K562 (cell line): ENCODE measurements around the gene CDHR2. TPM values are rescaled to one million over a fixed set of nuclear protein-coding genes. Genes with fewer than 3 reads are reported as not detected.

Source experiments
- ATAC-seq: fragments of 200-7000 bp; cut with Tn5 transposase; 3 replicates; pipeline ENCODE4 v1.9.1; 2020; ENCODE audit warnings: moderate library complexity
- BruUV-seq: library from RNA; stranded (reverse); fragments of 400-500 nt; replicated peaks from 2 replicates; lab custom pipeline; 2021; lab: Mats Ljungman, UMichigan
- CTCF ChIA-PET: fragments of 300-600 bp; formaldehyde crosslinking; extraction: SDS; loops from one replicate; lab custom pipeline; 2021; ENCODE audit warnings: low intra/inter-chr PET ratio; lab: Yijun Ruan, JAX
- POLR2A ChIA-PET: fragments of 300-600, 350-650 bp; sonication (Branson Sonifier 250); formaldehyde crosslinking; extraction: SDS; loops from one replicate; lab custom pipeline; 2021; ENCODE audit warnings: antibody characterized with exemption, inconsistent platforms; lab: Yijun Ruan, JAX
- DNase-seq, 4 experiments: peaks; one replicate each; pipeline versions ENCODE4 v3.0.0 to v3.0.0-alpha.2; 2011 to 2018; ENCODE audit warnings: low spot score in 3 of 4, mixed read lengths in 3 of 4; ENCODE audit errors: extremely low read depth in 1 of 4
- FAIRE-seq: peaks from 2 replicates; lab custom pipeline; 2011; peaks lifted over from hg19 to GRCh38; lab: Jason Lieb, UNC
- H2AFZ ChIP-seq: 2 replicates; pipeline ENCODE4 v1.6.0; 2011; ENCODE audit warnings: low read depth, low read length, control low read depth, inconsistent platforms
- H3K27ac ChIP-seq: fragments of 200-600 bp; 3 replicates; pipeline ENCODE4 v1.8.0; 2011; ENCODE audit warnings: low read depth, mild to moderate bottlenecking, control low read depth, inconsistent platforms, low read length, moderate library complexity, mixed read lengths; ENCODE audit errors: extremely low read depth
- H3K27me3 ChIP-seq, 2 experiments: fragments of 300-600 bp in 1 of 2; 2 replicates in 1 of 2; 3 replicates in 1 of 2; pipeline versions ENCODE4 v1.6.0 to v1.8.0; 2011; ENCODE audit warnings: inconsistent platforms in 2 of 2, low read length in 2 of 2, mild to moderate bottlenecking in 1 of 2, mixed read lengths in 1 of 2, moderate library complexity in 1 of 2; ENCODE audit not compliant: control insufficient read depth in 2 of 2, insufficient read depth in 2 of 2
- H3K36me3 ChIP-seq: fragments of 300-600 bp; 3 replicates; pipeline ENCODE4 v1.8.0; 2011; ENCODE audit warnings: mild to moderate bottlenecking, low read length, inconsistent platforms; ENCODE audit not compliant: control insufficient read depth, insufficient read depth
- H3K4me1 ChIP-seq, 2 experiments: fragments of 200-600 bp in 1 of 2; replicated peaks in 1 of 2; 2 replicates in 1 of 2; 3 replicates in 1 of 2; pipeline versions ENCODE4 v1.5.1 to v1.8.0; 2011; ENCODE audit warnings: inconsistent platforms in 2 of 2, low read length in 2 of 2, mild to moderate bottlenecking in 1 of 2, mixed read lengths in 1 of 2, moderate library complexity in 1 of 2; ENCODE audit not compliant: control insufficient read depth in 2 of 2, insufficient read depth in 2 of 2
- H3K4me2 ChIP-seq: 2 replicates; pipeline ENCODE4 v1.6.1; 2011; ENCODE audit warnings: low read length, control low read depth, inconsistent platforms, mixed read lengths; ENCODE audit not compliant: insufficient read depth
- H3K4me3 ChIP-seq: fragments of 200-600 bp; sonication (generic), shearing (Covaris generic); 2 replicates; pipeline ENCODE4 v1.5.1; 2016; ENCODE audit warnings: control low read depth, inconsistent platforms
- H3K79me2 ChIP-seq: fragments of 200-600 bp; 3 replicates; pipeline ENCODE4 v1.8.0; 2011; ENCODE audit warnings: low read length, inconsistent platforms; ENCODE audit not compliant: control insufficient read depth, insufficient read depth
- H3K9ac ChIP-seq, 2 experiments: 2 replicates each; pipeline versions ENCODE4 v1.6.0 to v1.6.1; 2011; ENCODE audit warnings: low read depth in 2 of 2, low read length in 2 of 2, control low read depth in 1 of 2, inconsistent platforms in 1 of 2, mild to moderate bottlenecking in 1 of 2, mixed read lengths in 1 of 2; ENCODE audit not compliant: insufficient read depth in 1 of 2
- H3K9me1 ChIP-seq: one replicate; pipeline ENCODE4 v1.6.0; 2011; ENCODE audit warnings: inconsistent platforms, mild to moderate bottlenecking, low read length, moderate library complexity; ENCODE audit not compliant: control insufficient read depth, insufficient read depth
- H3K9me3 ChIP-seq: replicated peaks from 2 replicates; pipeline ENCODE4 v1.5.1; 2011; ENCODE audit warnings: low read depth, low read length, inconsistent platforms; ENCODE audit not compliant: control insufficient read depth, insufficient read depth
- H4K20me1 ChIP-seq: replicated peaks from 2 replicates; pipeline ENCODE4 v1.6.1; 2011; ENCODE audit warnings: low read length, inconsistent platforms, mixed read lengths; ENCODE audit not compliant: control insufficient read depth, insufficient read depth
- ATF3 ChIP-seq, 2 experiments: fragments of 450-650 bp in 1 of 2; sonication (generic) in 1 of 2; formaldehyde crosslinking in 1 of 2; IDR thresholded peaks in 1 of 2; conservative IDR thresholded peaks in 1 of 2; 2 replicates each; pipeline versions ENCODE4 v1.6.1 to v1.8.1; 2016 to 2023; ENCODE audit warnings: mild to moderate bottlenecking in 2 of 2, moderate library complexity in 2 of 2, inconsistent platforms in 1 of 2, missing genetic modification reagents in 1 of 2
- BCOR ChIP-seq: fragments of 450-650 bp; IDR thresholded peaks from 2 replicates; pipeline ENCODE4 v1.6.1; 2016
- ESRRA ChIP-seq: fragments of 450-650 bp; IDR thresholded peaks from 2 replicates; pipeline ENCODE4 v1.6.1; 2014; ENCODE audit warnings: low read depth, mild to moderate bottlenecking, moderate library complexity, borderline replicate concordance
- NEUROD1 ChIP-seq: fragments of 150-350 bp; IDR thresholded peaks from 2 replicates; pipeline ENCODE4 v1.6.1; 2014; ENCODE audit warnings: borderline replicate concordance, low read length, low read depth; ENCODE audit not compliant: partially characterized antibody
- NR2C1 ChIP-seq, 2 experiments: fragments of 450-650 bp; IDR thresholded peaks; 2 replicates each; pipeline ENCODE4 v1.6.1; 2017; ENCODE audit warnings: mild to moderate bottlenecking in 2 of 2, antibody characterized with exemption in 1 of 2, inconsistent platforms in 1 of 2, missing compliant biosample characterization in 1 of 2, missing genetic modification characterization in 1 of 2
- PRMT5 ChIP-seq: sonication (generic); formaldehyde crosslinking; IDR thresholded peaks from 2 replicates; pipeline ENCODE4 v1.5.0; 2020; ENCODE audit warnings: missing genetic modification reagents
- RBM25 ChIP-seq: fragments of 200-400 bp; formaldehyde crosslinking; IDR thresholded peaks from 2 replicates; pipeline ENCODE4 v1.6.1; 2018; ENCODE audit warnings: low read length, low read depth, moderate library complexity; ENCODE audit not compliant: severe bottlenecking
- WGBS: fragments of 100-300 bp; shearing (Covaris generic); methylation state at CpG from one replicate; pipeline ENCODE4 v1.1.6; 2016; ENCODE audit warnings: low coverage, mixed read lengths; ENCODE audit not compliant: insufficient coverage; ENCODE audit errors: missing lambda C conversion rate; 5-methylcytosine and 5-hydroxymethylcytosine counted together
- in situ Hi-C: fragments of 300-500 bp; cut with MboI; formaldehyde crosslinking; loops from 4 replicates; pipeline ENCODE4 v1.15.0; 2018; ENCODE audit warnings: inconsistent platforms, mixed read lengths
- intact Hi-C: fragments of 100-400 bp; cut with micrococcal nuclease; formaldehyde crosslinking; loops from 2 replicates; pipeline ENCODE4 v1.14.2; 2022
- polyA plus RNA-seq, 8 experiments: library from polyadenylated mRNA; depleted of rRNA in 4 of 8; stranded (reverse) in 5 of 8; unstranded in 3 of 8; fragments of >200 nt; fragmentation: Nextera tagmentation in 2 of 8; fragmentation: Illumina TruSeq in 1 of 8; extraction: Ambion mirVana in 2 of 8; extraction: Trizol in 1 of 8; gene quantifications; 2 replicates each; pipeline versions ENCODE4 v1.2.1 to v1.2.3, GENCODE V29; 2011 to 2014; ENCODE audit warnings: inconsistent platforms in 1 of 8, missing spikeins in 1 of 8
- total RNA-seq, 7 experiments: library from RNA; depleted of rRNA in 6 of 7; stranded (reverse); fragments of >200 nt in 6 of 7; fragmentation: Illumina TruSeq in 2 of 7; extraction: Trizol in 2 of 7; gene quantifications; 2 replicates each; pipeline versions ENCODE4 v1.2.1 to v1.2.3, GENCODE V29; 2011 to 2021; ENCODE audit warnings: low replicate concordance in 1 of 7

Gene CDHR2
- total and polyA plus RNA-seq, 9 of the 15 experiments (the other 6 are each of a cell fraction or from before 2014, with no cell fraction given): 0.01 to 0.62 (median 0.09) TPM; not detected in 2

- CTCF ChIA-PET: no interaction called here
- Histone ChIP-seq H3K79me2 (no peaks in the 10 kb centered on the region), H3K9me3 (peaks cover 11% of the 10 kb centered on the region), H4K20me1 (no peaks in the 10 kb centered on the region), H3K36me3 (no peaks in the 10 kb centered on the region), H3K27ac (no peak overlapping the region), H3K9ac (no peak overlapping the region), H3K4me1 (peaks cover 0 to 16% of the 10 kb centered on the region in 2 experiments; a peak in 3 of 5 replicates), H3K9me1 (no peaks in the 10 kb centered on the region), H3K27me3 (peaks cover 9 to 43% of the 10 kb centered on the region in 2 experiments; a peak in 4 of 5 replicates), H2AFZ (no peak overlapping the region), H3K4me2 (no peak overlapping the region), H3K4me3 (no peak overlapping the region)
- POLR2A ChIA-PET: no interaction called here
- no TSS peak for BruUV-seq
- ATAC-seq: no peak
- no peak for DNase-seq
- FAIRE-seq: no peak
- intact Hi-C loops (no loop called here), in situ Hi-C loops (loop anchor here (25.0 kb wide), 1 partner anchor 846 kb away; no protein-coding TSS in a partner anchor)
- TF ChIP-seq BCOR: peak; percentile 61; the same call in 1 of the 2 replicates
- peak; percentile 52 for TF ChIP-seq RBM25
- TF ChIP-seq PRMT5: no peak
- peak; percentile 37; the same call in 1 of the 2 replicates for TF ChIP-seq ATF3 (IDR thresholded peaks at IDR 0.05)
- TF ChIP-seq ATF3 (CRISPR knock-in tag; conservative IDR thresholded peaks at IDR 0.05): no peak
- TF ChIP-seq ESRRA: peak; percentile 93
- no peak for TF ChIP-seq NEUROD1
- TF ChIP-seq NR2C1 (IDR thresholded peaks at IDR 0.05): no peak
- no peak for TF ChIP-seq NR2C1 (tag; IDR thresholded peaks at IDR 0.05)
- WGBS: 7% methylated on average over 4 of the region's 4 CpGs
Observed at GRCh38 chr5:176583076-176583475, 33.9 kb downstream of the CDHR2 start.
